Neutrophil (primary cell): ENCODE results near the gene METAP1.

ENCODE experiments used
- H3K27ac ChIP-seq: fragments of 200-600 bp; sonication (generic); 2 replicates; pipeline ENCODE4 v1.5.1; 2016; ENCODE audit warnings: mild to moderate bottlenecking, moderate library complexity
- H3K27me3 ChIP-seq: fragments of 200-600 bp; sonication (generic); 2 replicates; pipeline ENCODE4 v1.6.0; 2016; ENCODE audit warnings: mild to moderate bottlenecking
- H3K36me3 ChIP-seq: fragments of 200-600 bp; sonication (generic); 2 replicates; pipeline ENCODE4 v1.5.1; 2017
- H3K4me1 ChIP-seq, 2 experiments: fragments of 200-600 bp in 1 of 2; sonication (generic) in 1 of 2; 1 replicate in 1 of 2; 2 replicates in 1 of 2; pipeline versions ENCODE4 v1.5.1 to v1.6.1; 2013 to 2016; ENCODE audit warnings: low read depth in 1 of 2, low read length in 1 of 2, mild to moderate bottlenecking in 1 of 2, moderate library complexity in 1 of 2; ENCODE audit not compliant: control insufficient read depth in 1 of 2, insufficient read depth in 1 of 2
- H3K4me3 ChIP-seq, 2 experiments: fragments of 200-600 bp in 1 of 2; sonication (generic) in 1 of 2; 1 replicate in 1 of 2; 2 replicates in 1 of 2; pipeline ENCODE4 v1.5.1; 2013 to 2016; ENCODE audit warnings: low read depth in 1 of 2, low read length in 1 of 2, mild to moderate bottlenecking in 1 of 2, moderate library complexity in 1 of 2
- H3K9me3 ChIP-seq: fragments of 200-600 bp; sonication (generic); 2 replicates; pipeline ENCODE4 v1.5.1; 2016
- TF ChIP-seq, protein P1 (sequence below): fragments of 200-600 bp; sonication (generic); IDR thresholded peaks from 2 replicates; pipeline ENCODE4 v1.5.1; 2016; ENCODE audit warnings: antibody characterized with exemption

Gene METAP1

DNA sequence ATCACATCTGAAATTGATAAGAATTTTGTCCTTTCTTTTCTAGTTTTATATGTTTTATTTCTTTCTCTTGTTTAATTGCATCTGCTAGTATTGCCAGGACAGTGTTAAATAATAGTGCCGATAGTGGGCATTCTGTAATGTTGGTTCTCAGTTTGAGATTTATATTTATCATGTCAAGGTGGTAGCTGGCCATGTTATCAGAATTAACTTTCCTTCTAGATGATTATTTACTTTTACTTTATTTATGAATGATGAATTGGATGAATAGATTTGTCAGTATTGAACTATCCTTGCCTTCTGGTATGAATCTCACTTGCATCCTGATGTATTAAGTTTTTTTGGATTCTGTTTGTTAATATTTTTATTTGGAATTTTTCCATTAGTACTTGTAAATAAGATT lies 42.7 kb downstream of the METAP1 start:
- no peak overlapping the region for H3K27ac ChIP-seq
- no peaks in the 10 kb centered on the region for H3K27me3 ChIP-seq
- H3K36me3 ChIP-seq, result peaks cover 6% of the 10 kb centered on the region
- no peak overlapping the region for H3K4me3 ChIP-seq
- peaks cover 9% of the 10 kb centered on the region for H3K9me3 ChIP-seq
- TF ChIP-seq, protein P1, sequence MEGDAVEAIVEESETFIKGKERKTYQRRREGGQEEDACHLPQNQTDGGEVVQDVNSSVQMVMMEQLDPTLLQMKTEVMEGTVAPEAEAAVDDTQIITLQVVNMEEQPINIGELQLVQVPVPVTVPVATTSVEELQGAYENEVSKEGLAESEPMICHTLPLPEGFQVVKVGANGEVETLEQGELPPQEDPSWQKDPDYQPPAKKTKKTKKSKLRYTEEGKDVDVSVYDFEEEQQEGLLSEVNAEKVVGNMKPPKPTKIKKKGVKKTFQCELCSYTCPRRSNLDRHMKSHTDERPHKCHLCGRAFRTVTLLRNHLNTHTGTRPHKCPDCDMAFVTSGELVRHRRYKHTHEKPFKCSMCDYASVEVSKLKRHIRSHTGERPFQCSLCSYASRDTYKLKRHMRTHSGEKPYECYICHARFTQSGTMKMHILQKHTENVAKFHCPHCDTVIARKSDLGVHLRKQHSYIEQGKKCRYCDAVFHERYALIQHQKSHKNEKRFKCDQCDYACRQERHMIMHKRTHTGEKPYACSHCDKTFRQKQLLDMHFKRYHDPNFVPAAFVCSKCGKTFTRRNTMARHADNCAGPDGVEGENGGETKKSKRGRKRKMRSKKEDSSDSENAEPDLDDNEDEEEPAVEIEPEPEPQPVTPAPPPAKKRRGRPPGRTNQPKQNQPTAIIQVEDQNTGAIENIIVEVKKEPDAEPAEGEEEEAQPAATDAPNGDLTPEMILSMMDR, result no peak
- H3K4me1 ChIP-seq, result no peaks in the 10 kb centered on the region

GRCh38 chr4:99043346-99043745 lies 47.8 kb downstream of the METAP1 start:
- H3K36me3 ChIP-seq, result peaks cover 6% of the 10 kb centered on the region
- no peaks in the 10 kb centered on the region for H3K27me3 ChIP-seq
- H3K27ac ChIP-seq, result no peak overlapping the region
- peaks cover 5% of the 10 kb centered on the region for H3K9me3 ChIP-seq
- TF ChIP-seq, protein P1, result no peak
- H3K4me3 ChIP-seq, result no peak overlapping the region
- H3K4me1 ChIP-seq, result no peaks in the 10 kb centered on the region

- Histone ChIP-seq H3K4me1 (no peaks in the 10 kb centered on the region), H3K4me3 (no peak overlapping the region), H3K27me3 (no peaks in the 10 kb centered on the region), H3K27ac (no peak overlapping the region), H3K9me3 (no peaks in the 10 kb centered on the region), H3K36me3 (peaks cover 12% of the 10 kb centered on the region)
- TF ChIP-seq, protein P1, result no peak
These were observed 52.2 kb downstream of the METAP1 start for GRCh38 chr4:99047710-99048109.

DNA sequence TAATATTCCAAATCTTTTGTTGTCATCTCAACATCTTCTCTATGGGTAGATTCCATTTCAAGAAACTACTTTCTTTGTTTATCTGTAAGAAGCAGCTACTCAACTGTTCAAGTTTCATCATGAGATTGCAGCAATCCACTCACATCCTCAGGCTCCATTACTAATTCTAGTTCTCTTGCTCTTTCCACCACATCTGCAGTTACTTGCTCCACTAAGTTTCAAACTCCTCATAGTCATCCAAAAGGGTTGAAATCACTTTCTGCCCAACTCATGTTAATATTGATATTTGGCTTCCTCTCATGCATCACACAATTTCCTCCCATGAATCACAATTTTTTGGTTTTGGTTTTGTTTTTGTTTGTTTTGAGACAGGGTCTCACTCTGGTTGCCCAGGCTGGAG lies 57.4 kb downstream of the METAP1 start:
- Histone ChIP-seq H3K27ac (no peak overlapping the region), H3K4me3 (no peak overlapping the region), H3K4me1 (peaks cover 13% of the 10 kb centered on the region in 2 experiments), H3K9me3 (no peaks in the 10 kb centered on the region), H3K36me3 (peaks cover 15% of the 10 kb centered on the region), H3K27me3 (no peaks in the 10 kb centered on the region)
- TF ChIP-seq, protein P1, result no peak

GRCh38 chr4:99054428-99054994 lies 59.0 kb downstream of the METAP1 start:
- TF ChIP-seq, protein P1, result no peak

More at GRCh38 chr4:99054428-99054994, 59.0 kb downstream of the METAP1 start:
- no peaks in the 10 kb centered on the region for H3K9me3 ChIP-seq
- no peak overlapping the region for H3K27ac ChIP-seq
- H3K27me3 ChIP-seq, result no peaks in the 10 kb centered on the region
- H3K36me3 ChIP-seq, result peaks cover 9% of the 10 kb centered on the region
- peaks cover 13% of the 10 kb centered on the region in 2 experiments for H3K4me1 ChIP-seq
- no peak overlapping the region for H3K4me3 ChIP-seq
